ENCODE measurements around the gene WWC2.

- TF ChIP-seq CTCF (IDR thresholded peaks at IDR 0.05): no peak
- no peak for TF ChIP-seq POLR2AphosphoS5 (IDR thresholded peaks at IDR 0.05)
- no peak for TF ChIP-seq POLR2A (IDR thresholded peaks at IDR 0.05)
Observed at GRCh38 chr4:183328832-183329231, 229.8 kb downstream of the WWC2 start.
